SH-SY5Y (cell line): ENCODE data around the gene RTN4.

Experiments used
- GATA2 ChIP-seq: IDR thresholded peaks from 2 replicates; pipeline ENCODE4 v1.6.1; 2011; ENCODE audit warnings: mild to moderate bottlenecking, low read depth, low read length
- GATA3 ChIP-seq: IDR thresholded peaks from 2 replicates; pipeline ENCODE4 v1.6.1; 2011; ENCODE audit warnings: low read depth, mild to moderate bottlenecking, low read length, moderate library complexity

GRCh38 chr2:54958717-54959371 is 91.4 kb downstream of the RTN4 start:
- TF ChIP-seq GATA3 (no peak), GATA2 (no peak)
